ENCODE results near the gene FLT3.

- TF ChIP-seq, protein P1, sequence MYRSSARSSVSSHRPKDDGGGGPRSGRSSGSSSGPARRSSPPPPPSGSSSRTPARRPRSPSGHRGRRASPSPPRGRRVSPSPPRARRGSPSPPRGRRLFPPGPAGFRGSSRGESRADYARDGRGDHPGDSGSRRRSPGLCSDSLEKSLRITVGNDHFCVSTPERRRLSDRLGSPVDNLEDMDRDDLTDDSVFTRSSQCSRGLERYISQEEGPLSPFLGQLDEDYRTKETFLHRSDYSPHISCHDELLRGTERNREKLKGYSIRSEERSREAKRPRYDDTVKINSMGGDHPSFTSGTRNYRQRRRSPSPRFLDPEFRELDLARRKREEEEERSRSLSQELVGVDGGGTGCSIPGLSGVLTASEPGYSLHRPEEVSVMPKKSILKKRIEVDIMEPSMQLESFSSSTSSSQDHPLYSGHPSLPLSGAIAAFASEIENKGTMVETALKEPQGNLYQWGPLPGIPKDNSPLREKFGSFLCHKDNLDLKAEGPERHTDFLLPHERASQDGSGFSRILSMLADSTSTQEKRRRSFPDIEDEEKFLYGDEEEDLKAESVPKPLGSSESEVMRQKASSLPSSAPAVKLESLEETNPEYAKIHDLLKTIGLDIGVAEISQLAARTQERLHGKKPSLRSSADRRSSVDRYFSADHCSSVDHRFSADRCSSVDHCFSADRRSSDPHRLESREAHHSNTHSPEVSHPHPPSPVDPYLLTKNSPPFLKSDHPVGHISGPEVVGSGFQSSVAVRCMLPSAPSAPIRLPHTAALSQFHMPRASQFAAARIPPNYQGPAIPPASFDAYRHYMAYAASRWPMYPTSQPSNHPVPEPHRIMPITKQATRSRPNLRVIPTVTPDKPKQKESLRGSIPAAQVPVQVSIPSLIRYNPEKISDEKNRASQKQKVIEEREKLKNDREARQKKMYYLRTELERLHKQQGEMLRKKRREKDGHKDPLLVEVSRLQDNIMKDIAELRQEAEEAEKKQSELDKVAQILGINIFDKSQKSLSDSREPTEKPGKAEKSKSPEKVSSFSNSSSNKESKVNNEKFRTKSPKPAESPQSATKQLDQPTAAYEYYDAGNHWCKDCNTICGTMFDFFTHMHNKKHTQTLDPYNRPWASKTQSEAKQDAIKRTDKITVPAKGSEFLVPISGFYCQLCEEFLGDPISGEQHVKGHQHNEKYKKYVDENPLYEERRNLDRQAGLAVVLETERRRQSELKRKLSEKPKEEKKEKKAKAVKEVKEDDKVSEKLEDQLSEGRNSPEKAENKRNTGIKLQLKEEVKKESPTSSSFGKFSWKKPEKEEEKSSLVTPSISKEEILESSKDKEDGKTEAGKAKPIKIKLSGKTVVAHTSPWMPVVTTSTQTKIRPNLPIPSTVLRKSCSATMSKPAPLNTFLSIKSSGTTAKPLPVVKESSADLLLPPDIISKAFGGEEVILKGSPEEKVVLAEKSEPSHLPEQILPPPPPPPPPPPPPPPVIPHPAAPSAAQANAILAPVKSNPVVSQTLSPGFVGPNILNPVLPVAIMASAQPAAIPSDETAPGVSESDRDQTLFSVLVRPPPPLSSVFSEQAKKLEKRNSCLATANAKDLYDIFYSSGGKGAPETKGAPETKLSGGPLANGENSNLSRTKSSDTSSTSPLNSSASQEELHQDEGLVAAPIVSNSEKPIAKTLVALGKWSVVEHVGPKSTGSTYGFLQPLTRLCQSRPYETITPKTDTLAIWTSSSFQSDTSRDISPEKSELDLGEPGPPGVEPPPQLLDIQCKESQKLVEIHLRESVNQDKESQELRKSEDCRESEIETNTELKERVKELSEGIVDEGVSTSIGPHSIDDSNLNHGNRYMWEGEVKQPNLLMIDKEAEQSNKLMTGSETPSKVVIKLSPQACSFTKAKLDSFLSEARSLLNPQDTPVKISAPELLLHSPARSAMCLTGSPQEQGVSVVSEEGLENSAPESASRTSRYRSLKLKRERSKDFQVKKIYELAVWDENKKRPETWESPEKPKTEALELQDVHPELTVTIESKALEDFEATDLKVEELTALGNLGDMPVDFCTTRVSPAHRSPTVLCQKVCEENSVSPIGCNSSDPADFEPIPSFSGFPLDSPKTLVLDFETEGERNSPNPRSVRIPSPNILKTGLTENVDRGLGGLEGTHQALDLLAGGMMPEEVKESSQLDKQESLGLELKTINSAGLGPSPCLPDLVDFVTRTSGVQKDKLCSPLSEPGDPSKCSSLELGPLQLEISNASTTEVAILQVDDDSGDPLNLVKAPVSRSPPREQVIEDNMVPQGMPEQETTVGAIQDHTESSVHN (CRISPR knock-in tag; IDR thresholded peaks at IDR 0.05): no peak
- TF ChIP-seq ZNF800 (CRISPR knock-in tag; IDR thresholded peaks at IDR 0.05) (no peak), ZNF552 (CRISPR knock-in tag; IDR thresholded peaks at IDR 0.05; ENCODE audit: borderline replicate concordance) (no peak), MAX (IDR thresholded peaks at IDR 0.05) (no peak), YY1 (IDR thresholded peaks at IDR 0.05; ENCODE audit: insufficient read depth, insufficient replicate concordance, low read depth, low read length) (no peak), ZSCAN21 (CRISPR knock-in tag; IDR thresholded peaks at IDR 0.05; ENCODE audit: borderline replicate concordance) (no peak), GLI4 (CRISPR knock-in tag; IDR thresholded peaks at IDR 0.05; ENCODE audit: borderline replicate concordance) (no peak), ZNF362 (CRISPR knock-in tag; IDR thresholded peaks at IDR 0.05; ENCODE audit: borderline replicate concordance) (no peak), BRCA1 (CRISPR knock-in tag; IDR thresholded peaks at IDR 0.05) (no peak), HNF4G (IDR thresholded peaks at IDR 0.05; ENCODE audit: borderline replicate concordance, low read depth, low read length) (no peak), HNF4G (CRISPR knock-in tag; IDR thresholded peaks at IDR 0.05; ENCODE audit: borderline replicate concordance, low read depth) (no peak), ZNF3 (CRISPR knock-in tag; IDR thresholded peaks at IDR 0.05) (no peak)
- TF ChIP-seq, protein P2, sequence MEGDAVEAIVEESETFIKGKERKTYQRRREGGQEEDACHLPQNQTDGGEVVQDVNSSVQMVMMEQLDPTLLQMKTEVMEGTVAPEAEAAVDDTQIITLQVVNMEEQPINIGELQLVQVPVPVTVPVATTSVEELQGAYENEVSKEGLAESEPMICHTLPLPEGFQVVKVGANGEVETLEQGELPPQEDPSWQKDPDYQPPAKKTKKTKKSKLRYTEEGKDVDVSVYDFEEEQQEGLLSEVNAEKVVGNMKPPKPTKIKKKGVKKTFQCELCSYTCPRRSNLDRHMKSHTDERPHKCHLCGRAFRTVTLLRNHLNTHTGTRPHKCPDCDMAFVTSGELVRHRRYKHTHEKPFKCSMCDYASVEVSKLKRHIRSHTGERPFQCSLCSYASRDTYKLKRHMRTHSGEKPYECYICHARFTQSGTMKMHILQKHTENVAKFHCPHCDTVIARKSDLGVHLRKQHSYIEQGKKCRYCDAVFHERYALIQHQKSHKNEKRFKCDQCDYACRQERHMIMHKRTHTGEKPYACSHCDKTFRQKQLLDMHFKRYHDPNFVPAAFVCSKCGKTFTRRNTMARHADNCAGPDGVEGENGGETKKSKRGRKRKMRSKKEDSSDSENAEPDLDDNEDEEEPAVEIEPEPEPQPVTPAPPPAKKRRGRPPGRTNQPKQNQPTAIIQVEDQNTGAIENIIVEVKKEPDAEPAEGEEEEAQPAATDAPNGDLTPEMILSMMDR (CRISPR knock-in tag; IDR thresholded peaks at IDR 0.05): no peak
Measured at GRCh38 chr13:28026508-28026907, 73.9 kb downstream of the FLT3 start.
